ENCODE results near the gene RAC2.

Gene RAC2

DNA sequence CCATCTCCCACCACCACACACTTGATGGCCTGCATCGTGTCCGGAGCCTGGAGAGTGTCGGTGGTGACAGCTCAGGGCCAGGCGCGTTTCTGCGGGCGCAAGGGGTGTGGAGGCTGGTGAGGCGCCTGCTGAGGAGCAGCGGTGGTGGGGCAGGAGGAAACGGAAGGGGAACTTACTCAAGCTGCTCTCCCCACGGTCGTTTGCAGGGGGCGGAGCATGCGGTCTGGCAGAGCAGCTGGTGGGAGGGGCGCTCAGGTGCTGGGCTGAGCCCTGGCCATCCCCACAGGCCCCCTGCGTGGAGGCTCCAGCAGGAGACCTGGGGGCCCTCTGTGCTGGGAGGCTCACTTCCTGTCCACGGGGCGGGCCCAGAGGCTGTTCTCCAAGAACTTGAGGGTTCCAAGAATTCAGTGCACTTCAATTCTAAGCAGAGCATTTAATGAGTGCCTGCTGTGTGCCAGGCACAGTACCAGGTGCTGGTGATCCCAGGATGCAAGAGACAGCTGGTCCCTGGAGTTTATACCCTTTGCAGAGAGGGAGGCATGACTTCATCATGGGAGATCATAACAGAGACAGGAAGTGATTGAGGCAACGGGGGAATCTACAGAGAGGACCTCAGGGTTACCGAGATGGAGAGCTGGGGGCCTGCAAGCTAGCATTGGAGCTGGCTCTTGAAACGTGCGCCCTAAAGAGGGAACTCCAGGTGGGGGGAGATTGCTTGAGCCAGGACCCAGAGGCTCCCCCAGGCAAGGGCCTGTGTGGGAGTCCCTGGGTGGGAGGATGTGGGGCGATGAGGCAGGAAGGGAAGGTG is at the start of gene RAC2:
TSS of gene RAC2 (minus strand) at position 156 of the 808 bp plus-strand sequence. CDS start at position 35, 121 bp downstream.
- DNase-seq, result peak; percentile 89 to 91

DNA sequence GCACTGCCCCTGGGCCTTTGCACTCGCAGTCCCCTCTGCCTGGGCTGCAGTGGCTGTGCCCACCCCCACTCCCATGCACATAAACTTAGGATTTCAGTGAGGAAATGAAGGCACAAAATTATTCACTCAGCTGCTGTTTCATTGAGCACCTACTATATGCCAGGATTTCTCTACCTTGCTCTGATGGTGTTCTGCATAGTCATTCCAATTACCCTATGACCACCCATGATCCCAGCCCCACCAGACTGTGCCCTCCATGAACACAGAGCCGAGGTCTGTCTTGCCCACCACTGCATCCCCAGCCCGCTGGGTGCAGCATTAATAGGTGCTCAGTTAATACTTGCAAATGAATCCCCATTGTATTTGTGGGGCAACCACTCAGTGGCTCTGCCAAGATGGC is 49.1 kb upstream of the RAC2 start:
- no peak for DNase-seq

DNA sequence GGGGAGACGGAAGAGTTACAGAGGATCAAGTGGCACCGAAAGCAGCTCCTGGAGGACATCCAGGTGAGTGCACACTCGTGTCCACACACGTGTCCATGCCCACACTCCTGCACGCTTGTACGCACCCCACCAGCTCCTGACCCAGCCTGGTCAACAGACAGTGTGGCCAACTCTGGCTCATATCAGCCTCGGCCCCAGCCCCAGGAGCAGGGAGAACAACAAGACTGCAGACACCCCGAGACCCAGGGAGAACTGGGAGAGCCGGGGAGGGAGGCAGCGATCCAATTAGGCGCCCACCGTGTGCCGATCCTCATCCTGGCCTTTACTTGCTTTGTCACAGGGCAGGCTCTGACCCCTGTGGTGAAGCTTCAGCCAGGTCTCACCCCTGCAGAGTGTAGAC is 48.6 kb upstream of the RAC2 start:
- DNase-seq, result no peak

DNA sequence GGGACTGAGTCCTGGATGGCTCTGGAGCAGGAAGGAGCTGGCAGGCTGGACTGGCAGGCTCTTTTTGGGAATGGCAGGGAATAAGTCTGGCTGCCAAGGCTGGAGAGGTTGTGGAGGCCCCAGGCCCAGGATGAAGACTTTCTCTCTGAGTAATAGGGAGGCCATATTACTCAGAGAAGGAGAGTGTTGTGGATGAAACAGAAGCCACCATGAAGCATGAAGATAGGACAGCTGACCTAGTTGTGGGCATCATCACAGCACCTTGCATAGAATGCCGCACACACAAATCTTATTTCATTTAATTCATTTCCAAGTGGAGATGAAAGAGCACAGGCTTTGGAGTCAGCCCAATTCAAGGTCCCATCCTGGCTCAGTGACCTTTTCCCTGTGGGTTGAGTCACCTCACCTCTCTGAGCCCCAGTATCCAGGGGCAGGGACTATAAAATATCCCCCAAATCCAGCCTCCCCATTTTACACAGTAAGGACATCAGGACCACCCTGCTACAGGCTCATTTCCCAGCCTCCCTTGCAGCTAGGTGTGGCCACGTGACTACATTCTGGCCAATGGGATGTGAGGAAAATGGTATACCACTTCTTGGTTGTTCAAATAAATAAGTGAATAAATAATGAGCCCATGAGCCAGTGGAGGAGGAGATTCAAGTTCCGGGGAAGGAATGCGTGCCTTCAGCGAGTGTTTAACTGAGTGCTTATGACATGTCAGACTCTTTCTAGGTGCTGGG is 47.7 kb upstream of the RAC2 start:
- no peak for DNase-seq

DNA sequence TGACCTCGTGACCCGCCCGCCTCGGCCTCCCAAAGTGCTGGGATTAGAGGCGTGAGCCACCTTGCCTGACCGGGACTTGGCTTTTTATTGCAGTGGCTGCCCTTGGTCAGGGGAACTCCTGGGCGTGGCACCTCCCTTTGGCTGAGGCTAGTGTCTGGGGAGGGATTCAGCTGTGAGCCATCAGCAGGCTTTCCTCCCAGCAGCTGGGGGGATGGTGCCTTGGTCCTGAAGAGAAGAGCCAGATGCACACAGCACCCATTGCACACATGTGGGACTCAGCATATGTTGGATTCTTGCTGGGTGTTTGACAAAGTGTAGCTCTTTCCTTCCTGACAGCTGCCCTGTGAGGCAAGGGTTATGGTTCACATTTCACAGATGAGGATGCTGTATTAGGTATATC is 46.7 kb upstream of the RAC2 start:
- DNase-seq, result no peak

DNA sequence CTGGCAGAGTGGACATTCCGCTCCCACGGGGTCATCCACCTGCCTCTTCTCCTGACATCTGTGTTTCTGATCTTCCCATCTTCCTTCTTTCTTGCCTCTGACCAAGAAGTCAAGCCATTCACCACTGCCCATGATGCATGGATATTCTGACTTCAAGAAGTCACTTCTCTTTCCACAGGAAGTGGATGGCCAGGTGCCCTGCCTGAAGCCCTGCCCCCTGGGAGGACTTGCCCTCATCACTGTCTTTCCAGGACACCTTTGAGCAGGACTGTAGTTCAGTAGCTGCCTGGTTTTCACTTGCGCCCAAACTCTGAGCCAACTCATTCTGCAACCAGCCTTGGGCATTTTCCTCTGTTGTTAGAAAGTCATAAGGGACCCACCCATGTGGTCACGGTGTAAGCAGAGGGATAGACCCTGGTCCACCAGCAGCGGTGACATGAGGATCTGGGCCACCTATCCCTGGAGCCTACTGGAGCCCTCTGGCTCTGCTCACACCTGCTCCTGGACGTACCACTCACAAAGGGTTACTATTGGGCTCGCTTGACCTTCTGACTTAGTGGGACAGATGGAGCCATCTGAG is 45.2 kb upstream of the RAC2 start:
- no peak for DNase-seq

DNA sequence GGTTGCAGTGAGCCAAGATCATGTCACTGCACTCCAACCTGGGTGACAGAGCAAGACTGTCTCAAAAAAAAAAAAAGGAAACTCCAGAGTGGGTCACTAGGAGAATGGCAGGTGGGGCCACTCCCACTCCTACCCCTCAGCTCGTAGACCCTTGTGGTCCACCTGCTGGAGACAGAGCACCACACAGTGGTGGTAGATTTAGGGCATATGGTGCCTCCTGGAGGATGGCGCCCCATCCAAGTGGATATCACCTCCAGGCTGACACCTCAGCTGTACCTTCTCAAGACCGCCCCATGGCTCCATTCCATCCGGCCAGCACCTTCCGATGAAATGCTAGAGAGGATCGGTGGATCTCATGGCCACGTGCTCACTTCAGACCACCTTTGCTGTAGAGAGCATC is 44.5 kb upstream of the RAC2 start:
- no peak for DNase-seq

DNA sequence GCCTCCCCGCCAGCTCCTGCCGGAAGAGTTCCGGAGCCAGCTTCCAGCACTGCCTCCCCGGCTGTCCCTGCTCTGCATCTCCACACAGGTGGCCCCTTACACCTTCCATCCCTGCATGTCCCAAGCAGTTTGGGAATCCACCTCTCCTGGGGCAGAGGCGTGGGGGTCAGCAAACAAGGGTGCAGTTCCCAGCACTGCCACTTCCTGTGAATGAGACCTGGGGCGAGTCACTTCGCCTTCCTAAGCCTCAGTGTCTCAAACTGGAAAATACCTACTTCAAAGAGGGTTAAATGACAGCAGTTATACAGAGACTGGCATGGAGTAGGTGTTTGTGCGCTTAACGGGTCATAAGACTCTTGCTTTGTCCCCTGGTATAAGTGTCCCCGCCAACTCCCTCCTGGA is 43.5 kb upstream of the RAC2 start:
- DNase-seq, result no peak

DNA sequence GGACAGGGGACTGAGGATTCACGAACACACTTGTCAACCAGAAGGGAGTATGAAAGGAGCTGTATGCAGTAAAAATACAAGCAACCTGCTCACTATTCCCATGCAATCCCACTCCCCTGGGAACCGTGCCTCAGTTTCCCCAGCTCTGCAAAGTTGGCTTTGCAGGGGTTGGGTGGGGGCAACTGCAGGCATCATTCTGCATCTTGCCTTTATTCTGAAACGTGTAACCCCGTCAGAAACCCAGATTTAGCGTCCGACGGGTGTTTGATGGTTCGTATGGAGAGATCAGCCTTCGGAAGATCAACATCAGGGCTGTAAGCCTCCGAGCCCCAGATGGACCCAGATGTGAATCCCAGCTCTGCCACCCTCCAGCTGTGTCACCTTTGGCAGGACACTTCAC is 41.9 kb upstream of the RAC2 start:
- DNase-seq, result no peak

DNA sequence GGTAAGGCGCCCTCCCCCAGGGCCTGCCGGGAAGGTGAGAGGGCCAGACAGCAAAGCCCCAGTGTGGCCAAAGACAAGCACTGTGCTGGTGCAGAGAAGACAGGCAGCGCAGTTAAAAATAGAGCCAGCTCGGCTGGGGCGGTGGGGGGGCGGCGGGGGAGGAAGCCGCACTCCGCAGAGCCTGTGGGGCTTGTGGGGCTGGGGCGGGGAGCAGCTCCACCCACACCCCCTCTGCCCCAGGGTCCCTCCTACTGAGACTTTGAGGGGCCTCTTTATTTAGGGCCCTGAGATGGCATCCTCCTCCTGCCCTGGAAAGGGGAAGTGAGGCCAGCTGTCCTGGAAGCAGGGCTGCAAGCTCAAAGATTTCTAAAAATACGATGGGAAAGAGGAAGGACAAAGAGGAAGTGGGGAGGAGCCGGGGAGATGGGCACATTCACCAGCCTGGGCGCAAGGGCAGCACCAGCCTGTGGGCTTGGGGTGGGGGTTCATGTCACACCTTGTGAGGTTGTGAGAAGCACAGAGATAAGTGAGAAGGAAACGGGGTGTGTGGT is 40.8 kb upstream of the RAC2 start:
- DNase-seq, result peak in 1 of 2 experiments; percentile 42

DNA sequence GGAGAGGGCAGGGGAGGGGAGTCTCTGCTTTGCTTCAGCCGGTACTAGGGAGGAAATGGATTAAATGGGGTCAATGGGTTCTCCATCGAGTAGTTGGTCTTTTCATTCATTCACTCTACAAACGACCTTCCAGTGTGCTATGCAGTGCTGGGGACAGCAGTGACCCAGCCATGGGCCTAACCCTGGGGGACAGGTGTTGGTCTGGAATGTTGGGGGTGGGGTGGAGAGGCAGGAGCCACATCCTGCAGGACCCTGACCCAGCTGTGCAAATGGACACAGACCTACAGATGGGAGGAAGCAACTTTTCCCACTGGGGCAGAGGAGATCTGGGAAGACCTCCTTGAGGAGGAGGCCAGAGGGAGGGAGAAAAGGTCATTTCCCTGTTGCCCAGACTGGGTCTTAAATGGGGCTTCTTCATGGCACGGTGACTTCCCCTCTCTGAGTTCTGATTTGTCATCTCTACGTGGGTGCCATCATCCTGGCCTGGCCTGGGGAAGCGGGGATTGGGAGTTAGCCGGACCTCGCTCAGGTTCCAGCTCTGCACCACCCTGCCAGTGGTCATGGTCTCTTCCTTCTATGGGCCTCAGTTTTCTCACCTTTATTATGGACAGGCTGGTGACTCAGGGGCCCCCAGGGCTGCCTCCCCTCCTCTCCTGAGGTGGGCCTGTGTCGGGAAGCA is 40.2 kb upstream of the RAC2 start:
- no peak for DNase-seq

DNA sequence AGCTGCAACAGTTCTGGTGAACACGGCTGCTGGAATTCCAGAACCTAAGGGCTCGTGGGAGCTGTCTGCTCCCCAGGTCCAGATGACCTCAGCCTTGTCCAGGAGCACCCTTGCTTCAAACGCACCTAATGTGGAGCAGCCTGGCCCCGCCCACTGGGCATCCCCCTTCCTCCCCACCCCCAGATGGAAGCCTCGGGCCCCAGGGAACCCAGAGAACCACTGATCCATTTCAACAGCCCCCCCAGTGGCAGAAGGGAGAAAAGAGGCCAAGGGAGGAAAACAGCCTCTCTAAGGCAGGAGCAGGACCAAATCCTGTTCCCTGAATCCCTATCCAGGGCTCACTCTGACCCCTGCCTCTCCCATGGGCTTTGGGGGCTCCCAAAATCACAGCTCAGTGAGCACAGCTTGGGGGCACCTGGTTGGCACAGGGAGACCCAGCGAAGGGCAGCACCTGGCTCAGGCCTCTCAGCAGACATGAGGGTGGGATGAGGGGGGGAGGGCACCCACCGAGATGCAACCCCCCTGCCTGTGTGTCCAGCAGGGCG is 39.4 kb upstream of the RAC2 start:
- peak in 1 of 2 experiments; percentile 29 for DNase-seq

DNA sequence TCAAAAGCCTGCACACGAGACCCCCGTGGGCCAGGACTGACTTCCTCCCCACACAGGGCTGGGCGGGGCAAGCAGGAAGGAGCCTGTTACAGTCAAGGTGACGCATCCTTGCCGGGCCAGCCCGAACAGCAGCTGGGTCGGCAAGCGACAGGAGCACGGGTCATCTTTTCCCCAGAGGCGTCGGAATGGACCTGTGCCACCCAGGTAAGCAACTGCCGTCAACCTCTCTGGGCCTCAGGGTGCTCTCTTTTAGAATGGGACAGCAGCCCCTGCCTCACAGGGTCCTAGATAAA is 38.3 kb upstream of the RAC2 start, which contains the start of gene CYTH4:
TSS of gene CYTH4 (plus strand) at position 124 of the 293 bp plus-strand sequence. CDS start at position 186, 62 bp downstream.
- peak; percentile 65 to 76 for DNase-seq

DNA sequence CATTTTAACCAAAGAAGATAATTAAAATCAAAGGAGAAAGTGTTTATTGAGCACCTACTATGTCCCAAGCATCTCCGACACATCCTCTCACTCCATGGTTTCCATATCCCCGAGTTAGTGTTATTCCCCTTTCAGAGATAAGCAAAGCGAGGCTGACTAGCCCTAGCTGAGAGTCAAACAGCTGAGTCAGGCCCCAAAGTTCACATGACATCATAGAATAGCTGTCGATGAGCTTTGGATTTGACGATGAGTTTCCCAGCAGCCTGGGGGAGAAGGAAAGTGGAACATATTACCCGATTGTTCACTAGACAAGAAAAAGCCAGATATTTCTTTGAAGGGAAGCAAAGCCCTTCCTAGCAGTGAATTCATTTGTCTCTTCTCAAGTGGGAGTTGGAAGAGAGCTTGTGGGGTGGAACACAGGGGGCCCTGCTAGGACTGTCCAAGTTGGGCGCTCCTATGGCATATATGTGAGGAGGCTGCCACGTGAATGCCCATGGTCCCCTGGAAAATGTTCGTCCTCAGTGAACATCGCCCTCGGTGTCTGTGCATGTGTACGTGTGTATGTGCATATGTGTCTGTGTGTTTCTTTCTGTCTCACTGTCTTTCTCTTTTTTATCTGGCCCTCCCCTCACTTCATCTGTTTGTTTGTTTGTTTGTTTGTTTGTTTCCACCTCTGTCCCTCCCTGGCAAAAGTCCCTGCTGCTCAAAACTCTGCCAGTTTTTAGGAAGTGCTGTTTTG is 37.7 kb upstream of the RAC2 start:
- no peak for DNase-seq

DNA sequence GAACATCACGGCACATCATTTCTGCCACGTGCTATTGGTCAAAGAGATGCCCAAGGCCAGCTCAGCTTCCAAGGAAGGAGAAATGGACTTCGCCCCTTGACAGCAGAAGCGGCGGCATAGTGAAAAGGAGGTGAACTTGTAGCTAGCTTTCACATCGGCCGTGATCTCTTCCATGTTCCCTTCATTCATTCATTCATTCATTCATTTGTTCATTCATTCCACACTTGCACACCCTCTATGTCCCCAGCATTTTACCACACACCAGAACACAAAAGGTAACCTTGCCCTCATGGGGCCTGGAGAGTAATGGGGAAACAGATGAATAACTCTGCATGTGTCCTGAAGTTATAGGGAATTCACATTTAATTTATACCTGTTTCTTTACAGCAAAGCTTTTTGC is 37.1 kb upstream of the RAC2 start:
- no peak for DNase-seq

DNA sequence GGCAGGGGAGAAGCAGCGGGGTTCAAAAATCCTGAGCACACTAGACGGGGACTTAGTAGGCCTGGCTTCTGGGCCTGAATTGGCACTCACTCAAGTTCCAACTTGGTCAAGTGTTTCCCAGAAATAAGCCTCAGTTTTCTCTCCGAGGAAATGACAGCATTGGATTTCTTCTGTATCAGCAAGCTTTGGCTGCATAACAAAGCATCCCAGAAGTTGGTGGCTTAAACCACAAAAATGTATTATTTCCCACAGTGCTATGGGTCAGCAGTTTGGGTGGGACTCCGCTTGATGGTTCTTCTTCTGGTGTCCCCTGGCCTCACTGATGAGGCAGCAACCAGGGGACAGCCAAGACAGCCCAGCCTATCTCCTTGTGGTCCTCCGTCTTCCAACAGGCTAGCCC is 36.6 kb upstream of the RAC2 start:
- DNase-seq, result no peak

DNA sequence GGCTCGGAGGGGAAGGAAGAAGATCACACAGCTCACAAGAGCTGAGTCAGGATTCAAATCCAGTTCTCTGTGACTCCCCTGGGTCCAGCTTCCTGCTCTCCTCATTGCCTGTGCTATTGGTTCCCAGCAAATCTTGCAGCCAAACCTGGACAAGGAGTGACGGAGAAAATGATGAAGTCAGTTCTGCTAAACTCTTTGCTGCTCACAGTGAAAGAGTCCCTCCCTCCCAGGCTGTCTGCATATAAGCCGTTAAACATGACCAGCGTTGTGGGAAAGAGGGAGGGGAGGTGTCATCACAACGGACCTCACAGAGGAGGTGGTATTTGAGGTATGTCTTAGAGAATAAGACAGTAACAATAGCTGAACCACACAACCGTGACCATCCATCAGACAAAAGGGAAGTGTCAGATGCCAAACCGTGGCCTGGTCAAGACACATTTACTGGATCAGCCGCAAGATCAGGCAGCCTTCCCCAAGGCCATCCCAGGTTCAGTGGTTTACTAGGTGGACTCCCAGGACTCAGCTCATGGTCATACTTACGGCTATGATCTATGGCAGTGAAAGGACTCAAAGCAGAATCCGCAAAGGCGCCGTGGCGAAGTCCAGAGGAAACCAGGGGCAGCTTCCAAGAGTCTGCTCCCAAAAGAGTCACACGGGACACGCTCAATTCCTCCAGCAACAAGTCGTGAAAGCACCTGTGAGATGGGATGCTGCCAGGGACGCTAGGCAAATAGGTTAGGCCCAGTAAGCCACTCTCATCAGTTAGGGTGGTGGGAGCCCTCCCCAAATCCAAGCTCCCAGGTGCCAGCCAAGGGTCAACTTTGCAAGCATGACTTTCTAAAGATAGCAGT is 35.5 kb upstream of the RAC2 start:
- DNase-seq, result no peak

DNA sequence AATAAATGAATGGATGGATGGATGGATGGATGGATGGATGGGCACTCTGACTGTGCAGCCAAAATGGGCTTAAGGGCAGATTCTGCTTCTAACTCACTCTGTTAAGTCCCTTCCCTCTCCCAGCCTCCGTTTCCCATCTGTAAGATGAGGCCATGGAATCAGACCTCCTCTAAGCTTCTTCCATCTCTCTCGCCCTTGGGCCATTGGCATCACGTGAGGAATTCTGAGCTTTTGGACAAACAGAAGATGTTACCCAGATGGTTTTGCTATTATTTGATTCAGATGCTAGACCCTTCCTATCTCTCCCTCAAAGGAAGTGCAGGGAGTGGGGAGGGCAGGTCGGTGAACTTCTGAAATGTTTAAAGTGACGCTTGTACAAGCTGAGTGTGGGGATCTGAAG is 34.2 kb upstream of the RAC2 start:
- DNase-seq, result no peak

DNA sequence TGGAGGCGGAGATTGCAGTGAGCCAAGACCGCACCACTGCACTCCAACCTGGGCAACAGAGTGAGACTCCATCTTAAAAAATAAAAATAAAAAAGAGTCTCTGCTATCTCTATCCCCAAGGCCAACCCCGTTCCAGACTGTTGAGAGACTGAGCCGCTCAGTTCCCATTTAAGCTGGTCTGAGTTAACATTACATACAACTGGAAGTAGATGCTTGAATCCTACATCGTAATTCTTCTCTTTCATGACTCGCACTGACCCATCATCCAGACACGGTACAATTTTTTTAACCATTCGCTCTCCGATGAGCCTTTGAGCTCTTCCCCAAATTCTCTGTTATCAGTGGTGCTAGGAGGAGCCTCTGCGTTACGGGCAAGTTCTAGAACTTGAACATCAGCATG is 33.3 kb upstream of the RAC2 start:
- DNase-seq, result no peak

DNA sequence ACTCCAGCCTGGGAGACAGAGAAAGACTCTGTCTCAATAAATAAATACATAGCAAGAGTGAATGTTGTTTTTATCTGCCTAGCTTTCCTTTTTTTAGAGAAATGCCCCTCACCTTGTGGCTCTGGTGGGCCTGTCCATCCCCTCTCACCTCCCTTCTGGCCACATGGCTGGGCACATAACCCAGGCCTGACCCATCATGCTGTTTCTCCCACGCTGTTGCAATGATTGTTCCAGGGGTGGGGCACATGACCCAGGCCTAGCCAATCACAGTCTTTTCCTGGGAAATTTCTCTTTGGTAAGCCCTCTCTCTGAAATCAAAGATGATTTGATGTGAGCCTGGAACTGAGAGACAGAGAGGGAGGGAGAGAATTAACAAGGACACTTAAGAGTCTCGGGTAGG is 32.7 kb upstream of the RAC2 start:
- DNase-seq, result no peak

DNA sequence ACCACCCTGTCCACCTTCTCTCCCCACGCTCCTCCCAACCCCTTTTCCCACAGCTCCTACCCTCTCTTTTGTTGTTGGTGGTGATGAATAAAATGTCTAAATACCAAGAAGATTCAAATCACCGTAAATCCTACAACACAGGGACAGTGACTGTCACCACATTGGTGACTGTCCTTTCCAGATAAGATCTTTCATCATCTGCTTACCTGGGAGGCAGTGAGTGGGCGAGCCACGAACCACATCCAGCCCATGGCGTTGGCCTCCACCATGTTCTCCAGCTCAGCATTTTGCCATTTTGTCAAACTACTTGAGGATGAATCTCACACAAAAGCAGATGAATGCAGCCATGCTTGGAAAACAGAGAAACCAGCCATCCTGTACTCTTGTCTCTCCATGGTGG is 31.6 kb upstream of the RAC2 start:
- DNase-seq, result no peak
